DND-41 (cell line): ENCODE data around the gene ZIC5.

Source experiments
- ATAC-seq: fragments of 200-7000 bp; cut with Tn5 transposase; 3 replicates; pipeline ENCODE4 v1.9.1; 2021; ENCODE audit warnings: low read depth; ENCODE audit not compliant: insufficient read depth
- DNase-seq: peaks from one replicate; pipeline ENCODE4 v3.0.0-alpha.2; 2020
- H2AFZ ChIP-seq: 2 replicates; pipeline ENCODE4 v1.6.0; 2012; ENCODE audit warnings: low read depth, low read length
- H3K27ac ChIP-seq: 2 replicates; pipeline ENCODE4 v1.5.1; 2012; ENCODE audit warnings: low read length, inconsistent platforms
- H3K27me3 ChIP-seq: fragments of 200-600 bp; sonication (generic); 2 replicates; pipeline ENCODE4 v1.6.0; 2012; ENCODE audit warnings: low read length, mild to moderate bottlenecking, inconsistent platforms; ENCODE audit not compliant: insufficient read depth, poor library complexity
- H3K36me3 ChIP-seq: 2 replicates; pipeline ENCODE4 v1.5.1; 2012; ENCODE audit warnings: low read length, inconsistent platforms; ENCODE audit not compliant: insufficient read depth
- H3K4me1 ChIP-seq: 2 replicates; pipeline ENCODE4 v1.5.1; 2012; ENCODE audit warnings: mild to moderate bottlenecking, low read length; ENCODE audit not compliant: insufficient read depth
- H3K4me2 ChIP-seq: 2 replicates; pipeline ENCODE4 v1.6.0; 2012; ENCODE audit warnings: mild to moderate bottlenecking, moderate library complexity, low read length, inconsistent platforms; ENCODE audit not compliant: insufficient read depth
- H3K4me3 ChIP-seq, 2 experiments: fragments of 200-600 bp in 1 of 2; shearing (Covaris generic) in 1 of 2; 2 replicates each; pipeline ENCODE4 v1.5.1; 2012 to 2016; ENCODE audit warnings: inconsistent platforms in 2 of 2, low read length in 2 of 2, mild to moderate bottlenecking in 2 of 2, low read depth in 1 of 2, moderate library complexity in 1 of 2
- H3K79me2 ChIP-seq: 2 replicates; pipeline ENCODE4 v1.6.0; 2012; ENCODE audit warnings: low read length, inconsistent platforms; ENCODE audit not compliant: insufficient read depth
- H3K9ac ChIP-seq: 2 replicates; pipeline ENCODE4 v1.6.0; 2012; ENCODE audit warnings: low read depth, mild to moderate bottlenecking, inconsistent platforms, low read length, moderate library complexity
- H3K9me3 ChIP-seq: 2 replicates; pipeline ENCODE4 v1.5.1; 2012; ENCODE audit warnings: low read length, moderate library complexity, mild to moderate bottlenecking, inconsistent platforms; ENCODE audit not compliant: insufficient read depth, severe bottlenecking
- H4K20me1 ChIP-seq: 2 replicates; pipeline ENCODE4 v1.6.0; 2012; ENCODE audit warnings: low read length; ENCODE audit not compliant: insufficient read depth
- CTCF ChIP-seq: IDR thresholded peaks from 2 replicates; pipeline ENCODE4 v1.5.1; 2012; ENCODE audit warnings: borderline replicate concordance, low read length, moderate library complexity, mild to moderate bottlenecking; ENCODE audit not compliant: poor library complexity, severe bottlenecking; ENCODE audit errors: extremely low read depth
- EZH2 ChIP-seq: IDR thresholded peaks from 3 replicates; pipeline ENCODE4 v1.6.1; 2012; ENCODE audit warnings: borderline replicate concordance, low read depth, mild to moderate bottlenecking, moderate library complexity, low read length, inconsistent platforms; ENCODE audit not compliant: severe bottlenecking

Gene ZIC5

GRCh38 chr13:99938635-99939034 lies 32.9 kb downstream of the ZIC5 start:
- TF ChIP-seq CTCF (no peak), EZH2 (no peak)
- no peaks in the 10 kb centered on the region for H3K4me1 ChIP-seq
- H4K20me1 ChIP-seq = no peaks in the 10 kb centered on the region
- no peak overlapping the region for H3K4me2 ChIP-seq
- H3K27me3 ChIP-seq = no peaks in the 10 kb centered on the region
- H3K9ac ChIP-seq = no peak overlapping the region
- no peak overlapping the region for H3K27ac ChIP-seq
- no peaks in the 10 kb centered on the region for H3K36me3 ChIP-seq
- H3K4me3 ChIP-seq = no peak overlapping the region
- H3K79me2 ChIP-seq = no peaks in the 10 kb centered on the region
- no peak for ATAC-seq
- no peaks in the 10 kb centered on the region for H3K9me3 ChIP-seq
- no peak overlapping the region for H2AFZ ChIP-seq
- no peak for DNase-seq

GRCh38 chr13:99935772-99936171 lies 35.8 kb downstream of the ZIC5 start:
- no peak for ATAC-seq
- Histone ChIP-seq H2AFZ (no peak overlapping the region), H3K36me3 (no peaks in the 10 kb centered on the region), H3K9ac (no peak overlapping the region), H3K4me2 (no peak overlapping the region), H3K79me2 (no peaks in the 10 kb centered on the region), H3K4me3 (no peak overlapping the region), H3K4me1 (no peaks in the 10 kb centered on the region), H4K20me1 (no peaks in the 10 kb centered on the region), H3K9me3 (no peaks in the 10 kb centered on the region), H3K27me3 (no peaks in the 10 kb centered on the region), H3K27ac (no peak overlapping the region)
- no peak for TF ChIP-seq EZH2
- TF ChIP-seq CTCF = no peak
- DNase-seq = no peak

- TF ChIP-seq EZH2 (no peak), CTCF (no peak)
- Histone ChIP-seq H3K4me3 (no peak overlapping the region), H3K4me1 (no peaks in the 10 kb centered on the region), H3K27ac (no peak overlapping the region), H3K79me2 (no peaks in the 10 kb centered on the region), H3K4me2 (no peak overlapping the region), H3K9me3 (no peaks in the 10 kb centered on the region), H4K20me1 (no peaks in the 10 kb centered on the region), H3K27me3 (no peaks in the 10 kb centered on the region), H3K9ac (no peak overlapping the region), H3K36me3 (no peaks in the 10 kb centered on the region), H2AFZ (no peak overlapping the region)
- no peak for ATAC-seq
- no peak for DNase-seq
These were observed 38.7 kb downstream of the ZIC5 start for GRCh38 chr13:99932912-99933311.

- no peak overlapping the region for H3K4me3 ChIP-seq
- no peaks in the 10 kb centered on the region for H3K9me3 ChIP-seq
- no peaks in the 10 kb centered on the region for H3K79me2 ChIP-seq
- no peaks in the 10 kb centered on the region for H3K27me3 ChIP-seq
- ATAC-seq = no peak; the same call in 2 of the 3 replicates
- no peak overlapping the region for H2AFZ ChIP-seq
- H3K27ac ChIP-seq = no peak overlapping the region
- H3K4me2 ChIP-seq = no peak overlapping the region
- H3K4me1 ChIP-seq = no peaks in the 10 kb centered on the region
- DNase-seq = no peak
- no peaks in the 10 kb centered on the region for H4K20me1 ChIP-seq
- TF ChIP-seq CTCF = no peak
- TF ChIP-seq EZH2 = no peak
- H3K9ac ChIP-seq = no peak overlapping the region
- no peaks in the 10 kb centered on the region for H3K36me3 ChIP-seq
These were observed 40.6 kb downstream of the ZIC5 start for GRCh38 chr13:99930925-99931324.
